Measurements from ENCODE around the gene JAZF1.
"Not testable (repeated sequence)": the region's sequence is repeated elsewhere in the genome, so short reads cannot be mapped to it uniquely, and the experiment has no call there.

JAZF1 gene

DNA sequence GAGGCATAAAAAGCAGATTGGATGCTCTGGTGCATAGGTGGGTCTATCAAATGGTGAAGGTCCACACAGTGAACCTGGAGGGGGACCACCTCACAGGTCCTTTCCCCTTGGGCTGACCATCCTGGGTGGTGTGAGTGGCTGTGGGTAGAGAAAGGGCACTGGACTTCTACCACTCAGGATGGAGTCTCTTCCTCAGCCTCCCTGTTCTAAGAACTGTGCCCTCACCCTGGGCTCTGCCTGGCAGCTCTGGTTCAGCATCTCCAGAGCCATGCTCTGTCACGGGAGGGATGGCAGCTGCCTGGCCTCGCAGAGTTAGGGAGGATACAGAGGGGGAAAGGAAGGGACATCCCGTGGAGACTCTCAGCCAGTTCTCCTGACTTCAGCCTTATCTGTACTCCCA, 318.8 kb downstream of the JAZF1 start:
- DNase-seq: no peak

DNA sequence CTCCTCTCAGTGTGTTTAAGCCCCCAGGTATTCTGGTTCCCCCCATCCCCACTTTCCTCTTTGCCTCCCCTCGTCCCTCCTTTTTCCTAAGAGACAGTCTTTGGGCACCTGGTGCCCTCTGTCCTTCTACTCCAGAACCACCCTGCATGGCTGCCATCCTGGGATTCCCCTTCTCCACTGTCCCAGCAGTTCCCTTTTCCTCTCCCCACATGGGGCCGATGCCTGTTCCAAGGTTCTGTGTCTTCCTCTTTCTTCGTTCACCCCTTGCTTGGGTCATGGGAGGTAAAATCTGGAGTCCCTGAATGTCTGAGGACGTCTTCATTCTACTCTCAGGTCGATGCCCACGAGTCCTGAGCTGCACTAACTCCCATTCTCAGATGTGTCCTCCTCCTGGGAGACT, 319.8 kb downstream of the JAZF1 start:
- DNase-seq: no peak

DNA sequence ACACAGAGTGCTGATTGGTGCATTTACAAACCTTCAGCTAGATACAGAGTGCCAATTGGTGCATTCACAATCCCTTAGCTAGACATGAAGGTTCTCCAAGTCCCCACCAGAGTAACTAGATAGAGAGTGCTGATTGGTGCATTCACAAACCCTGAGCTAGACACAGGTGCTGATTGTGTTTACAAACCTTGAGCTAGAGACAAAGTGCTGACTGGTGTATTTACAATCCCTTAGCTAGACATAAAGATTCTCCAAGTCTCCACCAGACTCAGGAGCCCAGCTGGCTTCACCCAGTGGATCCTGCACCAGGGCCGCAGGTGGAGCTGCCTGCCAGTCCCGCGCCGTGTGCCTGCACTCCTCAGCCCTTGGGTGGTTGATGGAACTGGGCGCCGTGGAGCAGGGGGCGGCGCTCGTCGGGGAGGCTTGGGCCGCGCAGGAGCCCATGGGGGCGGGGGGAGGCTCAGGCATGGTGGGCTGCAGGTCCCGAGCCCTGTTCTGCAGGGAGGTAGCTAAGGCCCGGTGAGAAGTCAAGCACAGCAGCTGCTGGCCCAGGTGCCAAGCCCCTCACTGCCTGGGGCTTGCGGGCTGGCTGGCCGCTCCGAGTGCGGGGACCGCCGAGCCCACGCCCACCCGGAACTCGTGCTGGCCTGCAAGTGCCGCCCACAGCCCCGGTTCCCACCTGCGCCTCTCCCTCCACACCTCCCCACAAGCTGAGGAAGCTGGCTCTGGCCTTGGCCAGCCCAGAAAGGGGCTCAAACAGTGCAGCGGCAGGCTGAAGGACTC, 323.7 kb downstream of the JAZF1 start:
- not testable (repeated sequence) for DNase-seq

DNA sequence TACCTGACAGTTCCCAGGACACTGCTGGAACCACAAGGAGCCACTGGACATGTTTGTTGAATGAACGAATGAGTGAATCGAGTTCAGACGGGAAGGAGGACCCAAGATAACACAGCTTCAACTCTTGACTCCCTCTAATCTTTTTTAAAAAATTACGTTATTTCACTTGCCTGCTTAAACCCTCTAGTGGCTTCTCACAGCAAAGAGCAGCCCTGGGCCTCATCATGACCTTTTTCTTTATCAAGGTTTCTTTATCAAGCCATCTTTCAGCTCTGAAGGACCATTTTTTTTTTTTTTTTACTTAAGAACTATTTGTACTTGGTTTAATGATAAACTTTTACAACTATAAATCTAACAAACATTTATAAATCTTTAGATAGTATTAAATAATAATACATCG, 330.1 kb downstream of the JAZF1 start:
- no peak for DNase-seq

DNA sequence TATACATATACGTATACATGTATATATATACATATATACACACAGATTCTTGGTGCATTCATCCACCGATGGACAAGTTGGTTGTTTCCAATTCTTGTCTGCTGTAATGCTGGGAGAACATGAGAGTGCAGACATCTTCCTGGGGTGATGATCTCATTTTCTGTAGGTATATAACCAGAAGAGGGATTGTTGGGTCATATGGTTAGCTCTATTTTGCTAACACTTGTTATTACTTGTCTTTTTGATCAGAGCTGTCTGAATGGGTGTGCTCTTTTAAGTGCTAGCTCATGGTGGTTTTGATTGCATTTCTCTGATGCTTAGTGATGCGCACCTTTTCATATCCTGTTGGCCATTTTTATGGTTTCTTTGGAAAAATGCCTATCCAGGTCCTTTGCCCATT, 334.2 kb downstream of the JAZF1 start:
- no peak for DNase-seq

DNA sequence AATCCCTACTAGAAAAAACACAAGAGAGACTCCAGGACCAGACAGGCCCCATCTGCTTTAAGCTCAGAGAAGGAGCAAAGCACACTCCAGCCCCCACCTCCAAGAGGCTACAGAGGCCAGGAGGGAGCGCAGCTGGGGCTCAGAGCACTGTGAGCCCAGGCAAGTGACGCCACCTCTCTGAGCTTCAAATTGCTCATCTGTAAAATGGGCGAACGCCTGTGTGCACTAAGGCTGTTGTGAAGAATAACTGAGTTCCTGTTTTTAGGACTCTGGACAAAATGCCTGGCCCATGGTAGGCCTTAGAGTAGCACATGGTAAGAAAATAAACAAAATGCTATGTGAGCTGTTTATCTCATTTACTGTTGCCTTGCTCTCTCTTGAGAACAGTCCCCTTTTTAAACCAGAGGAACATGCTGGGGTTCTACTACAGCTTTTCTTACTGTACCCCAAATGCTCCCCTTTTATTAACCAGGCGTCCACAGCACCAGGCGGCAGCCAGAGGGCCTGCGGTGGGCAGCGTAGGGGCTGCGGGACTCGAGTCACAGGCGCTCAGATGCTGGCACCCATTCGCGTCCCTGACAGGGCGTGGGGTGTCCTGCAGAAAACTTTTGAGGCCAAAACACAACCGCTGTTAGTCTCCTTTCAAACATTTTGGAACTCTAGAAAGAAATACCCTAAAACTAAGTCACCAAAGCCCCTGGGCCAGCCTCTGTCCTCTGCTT, 336.9 kb downstream of the JAZF1 start:
- no peak for DNase-seq

DNA sequence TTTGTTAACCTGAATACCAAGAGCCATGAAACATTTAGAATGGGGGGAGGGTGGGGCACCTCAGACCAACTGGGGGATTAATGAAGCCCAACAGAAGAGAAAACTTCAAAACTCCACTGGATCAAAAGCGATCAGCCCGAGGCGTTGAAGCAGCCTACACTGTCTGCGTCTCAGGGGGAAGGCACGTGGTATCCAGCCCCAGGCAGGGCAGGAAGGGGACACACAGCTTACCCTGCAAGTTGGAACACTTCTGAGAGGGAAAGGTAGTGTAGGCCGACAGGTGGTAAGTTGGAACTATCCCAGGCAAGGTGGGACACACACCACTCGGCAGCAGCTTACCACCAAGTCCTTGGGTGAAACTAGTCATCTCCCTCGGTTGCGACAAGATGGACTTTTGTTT, 337.7 kb downstream of the JAZF1 start:
- no peak for DNase-seq

DNA sequence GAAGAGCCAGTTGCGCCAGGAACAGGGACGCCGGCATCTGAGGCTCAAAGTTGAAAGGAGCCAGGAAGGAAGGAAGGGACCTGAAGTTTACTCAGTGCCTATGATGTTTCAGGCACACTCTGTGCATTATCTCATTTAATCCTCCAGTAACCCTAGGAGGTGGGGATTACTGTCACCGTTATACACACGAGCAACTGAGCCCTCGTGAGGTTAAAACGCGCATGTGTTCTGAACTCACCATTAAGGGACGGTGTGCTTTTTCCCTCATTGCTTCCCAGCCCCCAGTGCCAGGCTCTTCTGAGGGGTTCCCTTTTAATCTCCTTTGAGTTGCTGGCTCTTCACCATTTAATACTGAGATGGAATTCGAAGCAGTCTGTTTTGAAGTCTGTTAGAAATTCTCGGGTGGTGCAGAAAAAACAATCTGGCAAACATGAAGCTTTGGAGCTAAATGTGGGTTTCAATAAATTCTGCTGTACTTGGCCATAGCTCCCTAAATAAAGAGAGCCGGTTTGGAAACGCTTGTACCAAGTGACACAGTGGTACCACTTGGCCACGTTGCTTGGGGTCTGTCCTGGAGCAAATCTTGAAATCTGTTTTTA, 338.4 kb downstream of the JAZF1 start:
- DNase-seq: no peak

DNA sequence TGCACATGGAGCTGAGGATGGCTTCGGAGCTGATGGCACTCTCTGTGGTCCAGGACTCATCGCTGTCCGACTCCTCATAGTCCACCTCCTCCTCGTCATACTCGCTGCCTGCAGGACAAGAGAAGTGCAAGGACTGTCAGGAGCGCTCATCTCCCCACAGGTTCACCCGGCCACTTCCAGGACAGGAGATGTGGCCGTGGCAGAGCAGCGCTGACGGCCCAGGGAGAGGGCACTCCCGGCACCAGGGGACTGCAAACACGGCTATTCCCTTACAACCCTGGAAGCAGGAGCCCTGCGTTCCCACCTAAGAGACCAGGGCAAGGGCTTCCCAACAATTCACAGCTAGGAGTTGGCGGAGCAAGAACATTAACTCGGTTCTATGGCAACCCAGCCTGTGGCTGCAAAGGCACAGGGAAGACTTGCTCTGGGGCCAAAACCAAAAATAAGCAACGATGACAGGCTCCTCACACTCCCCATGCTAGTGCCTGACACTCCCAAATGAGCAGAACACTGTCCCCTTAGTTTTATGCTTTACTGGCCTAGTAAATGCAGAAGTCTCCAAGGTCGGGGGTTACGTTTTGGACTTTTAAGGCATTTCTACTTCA, 339.7 kb downstream of the JAZF1 start:
- no peak for DNase-seq

DNA sequence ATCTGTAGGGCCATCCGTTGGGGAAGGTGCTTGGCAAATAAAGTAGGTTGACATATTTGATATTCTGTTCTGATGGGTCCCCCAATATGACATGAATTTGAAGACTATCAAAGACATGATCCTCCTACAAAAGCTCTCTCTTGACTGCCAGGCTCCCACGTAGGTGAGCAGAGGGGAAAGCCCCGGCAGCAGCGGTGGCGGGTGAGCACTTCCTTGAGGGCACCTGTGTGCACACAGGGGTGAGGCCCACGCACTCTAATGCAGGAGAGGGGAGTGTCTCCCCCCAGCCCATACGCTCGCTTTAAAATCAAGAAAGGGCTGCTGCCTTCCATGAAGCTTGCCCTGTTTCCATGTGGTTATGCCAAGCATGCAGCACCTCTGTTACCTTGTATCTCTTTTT, 340.3 kb downstream of the JAZF1 start:
- DNase-seq: no peak

DNA sequence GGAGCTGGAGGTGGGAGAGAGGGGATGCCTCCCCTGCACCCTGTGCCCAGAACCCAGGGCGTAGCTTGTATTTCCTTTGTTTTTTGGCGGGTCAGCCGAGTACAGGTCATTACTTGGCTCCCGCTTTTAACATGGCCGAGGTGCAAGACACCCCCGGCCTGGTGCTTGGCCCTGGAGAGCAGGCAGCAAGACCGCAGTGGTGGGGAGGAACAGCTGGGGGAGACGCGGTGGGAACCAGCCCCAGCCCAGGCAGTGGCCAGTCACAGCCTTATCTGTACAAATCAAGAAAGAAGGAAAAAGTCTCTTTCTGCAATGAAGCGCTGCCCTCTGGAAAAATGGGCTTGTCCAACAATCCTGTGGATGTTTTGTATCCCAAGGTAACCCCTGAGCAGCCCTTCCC, 341.5 kb downstream of the JAZF1 start:
- no peak for DNase-seq

DNA sequence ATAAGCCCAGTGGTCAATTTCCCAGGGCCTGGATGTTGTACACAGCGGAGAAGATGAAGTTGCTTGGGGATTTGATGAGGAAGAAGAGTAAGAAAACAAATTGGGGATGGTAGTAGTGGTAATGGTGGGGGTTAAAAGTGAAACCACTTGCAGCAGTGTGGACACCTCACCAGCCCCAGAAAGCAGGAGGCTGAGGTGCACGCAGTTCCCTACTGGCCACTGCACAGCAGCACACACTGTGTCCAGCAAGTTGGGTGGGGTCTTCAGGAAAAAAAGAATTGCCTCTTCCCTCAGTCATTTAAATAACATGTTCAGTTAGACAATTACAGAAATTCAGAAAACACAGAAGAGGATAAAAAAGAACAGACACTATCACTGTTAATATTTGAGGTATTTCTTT, 344.1 kb downstream of the JAZF1 start:
- no peak for DNase-seq

DNA sequence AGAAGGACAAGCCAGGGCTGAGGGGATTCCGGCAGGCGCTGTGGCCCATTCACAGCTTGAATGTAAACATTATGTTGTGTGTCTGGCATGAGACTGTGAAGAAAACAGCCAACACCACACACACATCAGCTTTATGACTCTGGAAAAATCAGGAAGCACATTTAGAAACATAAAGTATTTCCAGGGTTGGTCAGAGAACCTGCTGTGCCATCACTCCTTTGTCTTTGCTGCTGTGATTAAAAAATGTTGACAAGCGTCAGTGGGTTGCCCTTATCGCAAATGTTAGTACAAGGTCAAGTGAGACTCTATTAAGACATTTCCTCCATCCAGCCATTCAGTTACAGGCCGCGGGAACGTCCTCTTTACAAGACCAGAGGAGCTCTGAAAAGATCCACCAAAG, 345.2 kb downstream of the JAZF1 start:
- no peak for DNase-seq

DNA sequence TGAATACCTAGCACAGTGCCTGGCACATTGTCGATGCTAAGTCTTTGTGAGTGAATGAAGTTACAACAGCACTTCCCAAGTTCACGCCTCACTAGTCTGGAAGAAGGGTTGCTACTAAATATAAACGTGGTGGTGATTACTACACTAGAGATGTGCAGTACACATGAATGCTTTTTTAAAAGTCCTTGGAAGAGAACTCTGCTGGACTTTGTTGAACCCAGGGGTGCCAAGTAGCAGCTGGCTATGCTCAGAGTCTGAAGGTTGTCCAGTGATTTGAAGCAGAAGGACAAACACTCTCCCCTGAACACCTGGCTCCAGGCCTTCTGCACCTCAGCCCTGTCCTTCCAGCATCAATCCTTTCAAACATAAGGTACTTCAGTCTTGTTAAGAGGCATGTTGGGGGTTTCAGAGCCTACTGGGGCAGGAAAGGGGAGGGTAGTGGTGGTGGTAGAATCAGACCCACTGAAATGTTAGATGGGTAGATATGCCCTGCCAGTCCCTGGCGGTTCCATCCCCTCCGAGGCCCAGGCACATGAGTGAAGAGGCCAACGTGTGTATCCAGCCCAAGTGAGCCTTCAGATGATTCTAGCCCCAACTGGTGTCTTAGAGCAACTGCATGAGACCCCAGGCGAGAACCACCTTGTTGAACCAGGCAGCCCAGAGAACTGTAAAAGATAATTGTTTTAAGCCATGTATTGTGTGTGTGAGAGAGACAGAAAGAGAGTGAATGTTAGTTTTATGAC, 346.2 kb downstream of the JAZF1 start:
- DNase-seq: no peak

DNA sequence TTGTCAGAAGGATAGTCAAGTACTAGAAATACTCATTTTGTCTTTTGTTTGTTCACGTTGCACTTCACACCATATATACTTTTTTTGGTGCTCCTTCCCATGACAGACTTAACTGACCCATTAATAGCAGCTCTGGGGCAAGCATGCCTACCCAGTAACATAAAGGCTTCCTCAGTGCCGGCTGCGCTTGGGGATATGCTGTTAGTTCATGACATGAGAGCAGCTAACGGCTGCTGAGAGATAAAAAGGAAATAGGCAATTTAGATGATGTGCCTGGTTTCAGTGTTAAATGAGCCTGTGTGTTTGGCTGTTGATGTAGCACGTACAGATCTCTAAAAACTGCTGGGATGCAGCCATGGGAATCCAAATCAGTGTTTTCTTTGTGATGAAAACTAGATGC, 354.2 kb downstream of the JAZF1 start:
- DNase-seq: no peak

DNA sequence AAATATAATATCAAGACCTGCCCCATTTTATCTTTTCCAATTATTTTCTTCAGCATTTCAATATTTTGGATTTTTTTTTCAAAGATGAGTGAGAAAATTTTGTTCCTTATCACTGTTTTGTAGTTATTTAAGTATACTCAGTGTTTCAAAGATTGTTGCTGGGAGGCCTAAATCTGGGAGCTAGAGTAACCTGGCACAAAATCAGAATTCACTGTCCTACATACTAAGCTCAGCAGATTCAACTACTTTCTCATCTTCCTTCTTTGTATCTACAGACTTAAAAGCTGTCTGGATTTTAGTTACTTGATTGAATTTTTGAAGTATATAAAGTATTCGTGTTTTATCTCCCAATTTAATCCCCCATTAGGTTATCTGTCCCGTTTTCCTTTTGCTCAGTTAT, 354.7 kb downstream of the JAZF1 start:
- no peak for DNase-seq

DNA sequence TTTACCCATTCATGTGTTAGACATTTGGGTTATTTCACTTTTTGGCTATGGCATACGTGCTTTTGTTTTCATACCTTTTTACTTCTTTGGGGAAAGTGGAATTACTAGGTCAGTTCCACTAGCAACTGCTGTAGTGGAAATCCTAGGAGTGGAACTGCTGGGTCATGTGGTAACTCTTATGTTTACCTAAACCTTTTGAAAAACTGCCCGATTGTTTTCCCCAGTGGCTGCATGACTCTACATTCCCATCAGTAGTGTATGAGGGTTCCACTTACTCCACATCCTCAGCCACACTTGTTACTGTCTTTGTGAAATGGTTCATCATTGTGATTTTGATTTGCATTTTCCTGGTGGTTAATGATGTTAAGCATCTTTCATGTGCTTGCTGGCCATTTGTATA, 358.4 kb downstream of the JAZF1 start:
- no peak for DNase-seq

DNA sequence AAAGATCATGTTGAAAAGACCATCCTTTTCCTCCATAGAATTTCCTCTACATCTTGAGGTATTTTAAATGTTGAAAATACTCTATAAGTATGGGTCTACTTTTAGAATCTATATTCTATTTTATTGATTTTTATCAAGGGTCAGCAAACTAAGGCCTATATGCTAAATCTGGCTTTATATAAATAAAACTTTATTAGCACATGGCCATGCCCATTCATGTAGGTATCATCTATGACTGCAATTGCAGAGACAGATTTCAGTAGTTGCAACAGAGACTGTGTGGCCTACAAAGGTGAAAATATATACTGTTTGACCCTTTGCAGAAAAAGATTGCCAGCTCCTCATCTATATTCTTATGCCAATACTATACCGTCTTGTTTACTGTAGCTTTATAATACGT, 367.9 kb downstream of the JAZF1 start:
- no peak for DNase-seq

DNA sequence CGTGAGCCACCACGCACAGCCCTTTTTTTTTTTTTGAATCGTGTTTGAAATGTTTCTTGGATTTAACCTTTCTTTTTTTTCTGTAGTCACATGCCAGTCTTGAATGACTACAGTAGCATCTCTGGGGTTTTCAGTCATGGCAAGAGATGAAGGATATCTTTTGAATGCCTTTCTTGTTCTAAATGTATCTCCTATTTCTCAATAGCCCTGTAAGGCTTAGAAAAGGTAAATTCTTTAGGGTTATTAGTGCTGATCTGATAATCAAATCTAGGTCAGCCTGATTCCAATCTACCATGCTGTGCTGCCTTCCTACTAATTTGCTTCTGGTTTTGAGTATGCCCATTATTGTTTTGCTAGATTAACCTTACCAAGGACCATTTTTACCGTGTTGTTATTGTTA, 370.4 kb downstream of the JAZF1 start:
- no peak for DNase-seq

DNA sequence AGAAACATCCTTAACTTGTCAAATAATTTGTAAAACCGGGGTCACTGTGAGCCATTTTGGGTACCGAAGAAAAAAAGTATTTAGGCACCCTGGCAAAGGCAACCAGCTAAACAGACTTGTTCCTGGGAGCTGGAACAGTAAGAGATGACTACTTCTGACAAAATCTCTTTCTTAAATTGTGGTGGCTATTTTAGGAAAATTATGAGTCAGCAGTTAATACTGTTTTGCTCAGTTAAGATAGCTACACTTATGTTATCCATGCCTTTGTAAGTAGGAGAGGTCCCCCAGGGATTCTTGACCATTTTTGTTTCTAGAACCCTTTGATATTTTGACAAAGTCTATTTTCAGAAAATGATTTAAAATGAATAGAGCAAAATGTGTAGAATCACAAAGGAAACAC, 372.0 kb downstream of the JAZF1 start:
- DNase-seq: no peak

DNA sequence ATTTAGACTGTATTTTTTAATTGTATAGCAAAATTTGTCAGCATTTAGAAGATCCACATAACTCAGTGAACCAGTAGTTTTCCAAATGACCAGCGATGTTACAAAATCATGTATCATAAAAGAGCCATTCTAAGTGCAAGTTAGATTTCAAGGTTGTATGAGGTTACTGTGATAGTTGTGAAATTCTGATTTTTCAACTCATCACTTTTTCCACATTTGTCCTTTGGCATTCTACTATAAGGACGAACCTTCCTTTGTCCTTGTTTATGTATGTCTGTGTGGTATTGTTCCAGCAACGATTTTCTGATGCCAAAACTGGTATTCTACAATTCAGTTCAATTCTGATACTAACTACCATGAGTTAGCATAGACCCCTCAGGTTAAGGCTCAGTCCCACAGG, 376.5 kb downstream of the JAZF1 start:
- no peak for DNase-seq

DNA sequence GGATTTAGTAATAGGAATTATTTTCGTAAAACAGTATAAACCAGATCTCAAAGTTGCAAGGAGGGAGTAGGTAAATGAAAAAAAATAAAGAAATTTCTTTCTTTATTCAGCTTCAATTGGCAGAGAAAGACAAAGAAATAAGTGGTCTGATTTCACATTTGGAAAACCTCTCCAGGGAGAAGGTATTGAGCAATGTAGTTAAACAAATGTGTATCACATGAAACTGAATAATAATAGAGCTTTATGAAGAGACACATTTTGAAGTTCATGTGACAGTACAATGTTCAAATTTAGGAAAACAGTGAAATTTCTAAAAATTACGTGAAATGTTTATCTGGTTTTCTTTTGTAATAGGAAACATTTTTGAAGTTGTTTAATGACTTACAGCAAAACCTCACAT, 377.6 kb downstream of the JAZF1 start:
- DNase-seq: no peak

DNA sequence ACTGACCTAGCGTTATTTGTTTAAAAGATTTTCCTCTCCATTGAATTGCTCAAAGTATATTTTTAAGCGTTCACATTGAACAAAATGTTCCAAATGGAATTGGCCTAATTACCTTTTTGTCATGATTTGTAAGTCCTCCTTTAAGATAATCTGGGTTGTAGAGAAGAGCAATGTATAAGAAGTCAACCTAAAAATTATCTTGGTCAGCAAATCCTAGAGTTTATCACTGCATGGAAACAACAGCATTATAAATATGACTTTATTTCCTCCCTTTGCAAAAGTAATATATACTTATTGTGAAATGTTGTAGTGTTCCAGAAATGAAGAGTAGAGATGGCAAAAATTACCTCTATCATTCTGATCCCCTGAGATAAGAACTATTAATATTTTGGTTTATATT, 381.4 kb downstream of the JAZF1 start:
- DNase-seq: no peak
